Calu3 (cell line): ENCODE measurements around the gene MSANTD2. TPM values are rescaled to one million over a fixed set of nuclear protein-coding genes. Genes with fewer than 3 reads are reported as not detected.
A peak's percentile ranks its signal among the peaks of the same experiment; 100 is the strongest.

Experiments
- BruUV-seq: library from RNA; stranded (reverse); fragments of 400-500 nt; replicated peaks from 2 replicates; lab custom pipeline; 2021; lab: Mats Ljungman, UMichigan
- CTCF ChIA-PET: fragments of 300-600 bp; sonication (Branson Sonifier 250); formaldehyde crosslinking; loops from one replicate; lab custom pipeline; 2022; ENCODE audit warnings: antibody characterized with exemption; lab: Charles Lee
- DNase-seq: peaks from one replicate; pipeline ENCODE4 v3.0.0; 2022
- H3K27ac Mint-ChIP-seq: one replicate; pipeline ENCODE4 v1.8.0; 2022; ENCODE audit warnings: mixed read lengths; ENCODE audit not compliant: unreplicated experiment
- H3K27me3 Mint-ChIP-seq: one replicate; pipeline ENCODE4 v1.8.0; 2022; ENCODE audit warnings: mixed read lengths; ENCODE audit not compliant: unreplicated experiment
- H3K36me3 Mint-ChIP-seq: one replicate; pipeline ENCODE4 v1.8.0; 2022; ENCODE audit warnings: mild to moderate bottlenecking, moderate library complexity, mixed read lengths; ENCODE audit not compliant: insufficient read depth, unreplicated experiment
- H3K4me1 Mint-ChIP-seq: one replicate; pipeline ENCODE4 v1.8.0; 2022; ENCODE audit warnings: mild to moderate bottlenecking, low read depth, mixed read lengths; ENCODE audit not compliant: unreplicated experiment
- H3K4me3 Mint-ChIP-seq: one replicate; pipeline ENCODE4 v1.8.0; 2022; ENCODE audit warnings: mild to moderate bottlenecking, low read depth, moderate library complexity, mixed read lengths; ENCODE audit not compliant: unreplicated experiment
- H3K9me3 Mint-ChIP-seq: one replicate; pipeline ENCODE4 v1.8.0; 2022; ENCODE audit warnings: low read depth, mixed read lengths; ENCODE audit not compliant: unreplicated experiment
- CTCF ChIP-seq: fragments of 200-600 bp; IDR thresholded peaks from one replicate; pipeline ENCODE4 v1.8.0; 2022; ENCODE audit warnings: antibody characterized with exemption; ENCODE audit not compliant: unreplicated experiment
- intact Hi-C: fragments of 100-400 bp; cut with micrococcal nuclease; formaldehyde crosslinking; loops from one replicate; pipeline ENCODE4 v1.10.0; 2022; ENCODE audit not compliant: unreplicated experiment
- total RNA-seq: library from RNA; stranded (reverse); gene quantifications from 2 replicates; pipeline ENCODE4 v1.2.3, GENCODE V29; 2022

The MSANTD2 gene
- total RNA-seq, 1 experiment from 2014 or later, result 13.0 TPM

- H3K4me1 Mint-ChIP-seq, result peaks cover 16% of the 10 kb centered on the region
- peak overlapping the region; percentile 87 for H3K4me3 Mint-ChIP-seq
- intact Hi-C loops, result loop anchor here (2.0 kb wide), 1 partner anchor 17 kb away; the partner anchor contains the start of gene ESAM
- CTCF ChIA-PET, result interaction anchor here (0.6 to 1.5 kb wide), 7 partner anchors 13 to 130 kb away, joined by 3 to 13 read pairs (median 5); partner anchors contain the start of gene ESAM
- no TSS peak for BruUV-seq
- H3K36me3 Mint-ChIP-seq, result peaks cover 23% of the 10 kb centered on the region
- H3K27ac Mint-ChIP-seq, result peak overlapping the region; percentile 70
- TF ChIP-seq CTCF, result no peak
- H3K9me3 Mint-ChIP-seq, result no peaks in the 10 kb centered on the region
- DNase-seq, result no peak
- no peaks in the 10 kb centered on the region for H3K27me3 Mint-ChIP-seq
Observed at GRCh38 chr11:124745835-124746620, 54.2 kb downstream of the MSANTD2 start.

GRCh38 chr11:124745270-124745834 lies 54.9 kb downstream of the MSANTD2 start:
- H3K4me3 Mint-ChIP-seq, result peak overlapping the region; percentile 87
- peaks cover 16% of the 10 kb centered on the region for H3K4me1 Mint-ChIP-seq
- no peaks in the 10 kb centered on the region for H3K27me3 Mint-ChIP-seq
- no peak overlapping the region for H3K27ac Mint-ChIP-seq
- H3K36me3 Mint-ChIP-seq, result peaks cover 27% of the 10 kb centered on the region
- no peaks in the 10 kb centered on the region for H3K9me3 Mint-ChIP-seq
- intact Hi-C loops, result no loop called here
- CTCF ChIA-PET, result no interaction called here
- DNase-seq, result no peak
- BruUV-seq, result no TSS peak
- no peak for TF ChIP-seq CTCF

- Mint-ChIP-seq H3K27me3 (peaks cover 16% of the 10 kb centered on the region), H3K27ac (no peak overlapping the region), H3K36me3 (peaks cover 28% of the 10 kb centered on the region), H3K9me3 (no peaks in the 10 kb centered on the region), H3K4me1 (peaks cover 8% of the 10 kb centered on the region), H3K4me3 (no peak overlapping the region)
- CTCF ChIA-PET, result interaction anchor here (0.5 to 0.7 kb wide), 2 partner anchors 21 to 94 kb away, joined by 3 to 4 read pairs; no protein-coding TSS in a partner anchor
- no TSS peak for BruUV-seq
- DNase-seq, result no peak
- no peak for TF ChIP-seq CTCF
- intact Hi-C loops, result no loop called here
Observed at GRCh38 chr11:124743050-124743449, 57.2 kb downstream of the MSANTD2 start.

GRCh38 chr11:124742555-124742954 lies 57.7 kb downstream of the MSANTD2 start:
- peaks cover 7% of the 10 kb centered on the region for H3K4me1 Mint-ChIP-seq
- intact Hi-C loops, result no loop called here
- TF ChIP-seq CTCF, result no peak
- H3K27ac Mint-ChIP-seq, result no peak overlapping the region
- H3K9me3 Mint-ChIP-seq, result no peaks in the 10 kb centered on the region
- peaks cover 28% of the 10 kb centered on the region for H3K36me3 Mint-ChIP-seq
- H3K27me3 Mint-ChIP-seq, result peaks cover 21% of the 10 kb centered on the region
- H3K4me3 Mint-ChIP-seq, result no peak overlapping the region
- CTCF ChIA-PET, result interaction anchor here (0.5 kb wide), 2 partner anchors 20 to 94 kb away, joined by 4 to 6 read pairs; no protein-coding TSS in a partner anchor
- BruUV-seq, result no TSS peak
- DNase-seq, result no peak
